NCI-H345 (cell line): ENCODE data around the gene BTBD16.

ENCODE experiments used
- DNase-seq: peaks from one replicate; lab custom pipeline; 2025; lab: John Stamatoyannopoulos, UW

BTBD16 gene

GRCh38 chr10:122248356-122249302 lies 22.5 kb upstream of the BTBD16 start:
- no peak for DNase-seq

DNA sequence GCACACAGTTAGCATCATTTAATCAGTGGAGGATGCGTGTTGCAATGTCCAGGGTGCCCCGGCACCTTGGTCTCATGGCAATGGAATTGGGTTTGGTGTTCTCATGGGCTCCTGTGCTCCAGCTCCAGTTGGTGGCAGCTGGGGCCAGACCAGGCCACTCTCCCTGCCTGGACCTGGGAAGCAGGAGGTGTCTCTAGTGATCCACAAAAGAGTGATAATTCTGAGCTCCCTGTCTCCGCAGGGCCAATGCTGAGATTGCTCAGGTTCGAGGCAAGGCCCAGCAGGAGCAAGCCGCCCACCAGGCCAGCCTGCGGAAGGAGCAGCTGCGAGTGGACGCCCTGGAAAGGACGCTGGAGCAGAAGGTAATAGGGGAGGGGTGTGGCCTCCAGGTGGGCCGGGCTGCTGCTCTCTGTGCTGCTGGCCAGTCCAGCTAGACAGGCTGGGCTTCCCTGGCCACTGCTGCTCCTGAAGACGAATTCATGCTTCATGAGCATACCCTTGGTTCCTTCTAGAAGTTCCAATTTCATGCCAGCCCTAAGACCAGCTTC lies 21.7 kb upstream of the BTBD16 start:
- no peak for DNase-seq

GRCh38 chr10:122249991-122250750 lies 20.9 kb upstream of the BTBD16 start:
- no peak for DNase-seq

- no peak for DNase-seq
These were observed 19.4 kb upstream of the BTBD16 start for GRCh38 chr10:122251459-122252255.

- DNase-seq = no peak
These were observed 18.3 kb upstream of the BTBD16 start for GRCh38 chr10:122252805-122253204.

DNA sequence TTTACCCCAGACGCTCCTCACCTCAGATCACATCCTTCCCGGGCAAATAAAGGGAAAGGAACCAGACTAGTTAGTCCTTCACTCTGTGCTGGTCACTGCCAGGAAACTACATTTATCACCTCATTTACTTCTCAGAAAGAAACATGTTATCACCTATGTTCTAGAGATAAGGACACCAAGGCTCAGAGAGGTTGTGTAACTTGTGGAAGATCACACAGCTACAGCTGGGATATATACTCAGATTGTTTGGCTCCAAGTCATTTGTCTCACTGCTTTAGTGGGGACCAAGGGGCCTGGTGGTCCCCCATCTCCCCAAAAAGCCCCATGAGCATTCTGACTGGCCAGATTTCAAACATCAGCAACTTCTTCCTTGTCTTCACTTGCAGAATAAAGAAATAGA lies 17.5 kb upstream of the BTBD16 start:
- DNase-seq = no peak

- no peak for DNase-seq
These were observed 16.3 kb upstream of the BTBD16 start for GRCh38 chr10:122254831-122255230.

DNA sequence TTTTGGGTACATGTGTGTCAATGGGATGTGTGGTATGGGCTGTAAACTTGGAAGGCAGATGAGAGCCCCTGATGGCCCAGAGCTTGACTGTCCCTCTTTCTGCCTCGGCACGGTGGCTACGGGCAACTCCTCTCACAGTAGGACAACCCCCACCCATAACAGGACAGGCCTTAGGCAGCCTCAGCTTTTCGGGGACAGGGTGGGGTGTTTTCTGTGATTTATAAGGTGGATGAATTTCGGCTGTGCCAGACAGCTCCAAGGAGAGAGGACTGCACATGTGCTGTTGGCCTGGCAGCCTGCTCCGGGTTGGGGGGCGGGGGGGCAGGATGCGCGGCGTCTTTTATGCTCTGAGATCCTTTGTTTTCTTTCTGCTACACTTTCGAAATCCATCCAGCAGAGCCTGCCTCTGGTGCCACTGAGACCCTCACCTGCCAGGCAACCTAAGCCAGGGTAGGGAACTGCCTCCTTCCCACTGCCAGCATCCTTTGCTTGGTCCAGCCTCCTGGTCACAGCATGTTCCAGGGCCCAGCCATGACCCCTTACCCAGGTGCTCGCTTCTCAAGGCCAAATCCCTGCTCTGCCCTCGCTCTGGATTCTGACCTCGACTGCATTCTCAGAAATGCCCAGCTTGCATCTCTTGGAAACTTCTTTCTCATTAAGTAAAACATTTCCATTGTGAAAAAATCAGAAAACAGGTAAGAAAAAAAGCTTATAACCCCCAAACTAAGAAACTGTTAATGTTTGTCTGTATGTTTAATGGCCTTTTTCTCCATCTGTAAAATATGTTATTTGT lies 15.4 kb upstream of the BTBD16 start:
- DNase-seq = no peak

GRCh38 chr10:122257041-122257440 lies 14.1 kb upstream of the BTBD16 start:
- no peak for DNase-seq

DNA sequence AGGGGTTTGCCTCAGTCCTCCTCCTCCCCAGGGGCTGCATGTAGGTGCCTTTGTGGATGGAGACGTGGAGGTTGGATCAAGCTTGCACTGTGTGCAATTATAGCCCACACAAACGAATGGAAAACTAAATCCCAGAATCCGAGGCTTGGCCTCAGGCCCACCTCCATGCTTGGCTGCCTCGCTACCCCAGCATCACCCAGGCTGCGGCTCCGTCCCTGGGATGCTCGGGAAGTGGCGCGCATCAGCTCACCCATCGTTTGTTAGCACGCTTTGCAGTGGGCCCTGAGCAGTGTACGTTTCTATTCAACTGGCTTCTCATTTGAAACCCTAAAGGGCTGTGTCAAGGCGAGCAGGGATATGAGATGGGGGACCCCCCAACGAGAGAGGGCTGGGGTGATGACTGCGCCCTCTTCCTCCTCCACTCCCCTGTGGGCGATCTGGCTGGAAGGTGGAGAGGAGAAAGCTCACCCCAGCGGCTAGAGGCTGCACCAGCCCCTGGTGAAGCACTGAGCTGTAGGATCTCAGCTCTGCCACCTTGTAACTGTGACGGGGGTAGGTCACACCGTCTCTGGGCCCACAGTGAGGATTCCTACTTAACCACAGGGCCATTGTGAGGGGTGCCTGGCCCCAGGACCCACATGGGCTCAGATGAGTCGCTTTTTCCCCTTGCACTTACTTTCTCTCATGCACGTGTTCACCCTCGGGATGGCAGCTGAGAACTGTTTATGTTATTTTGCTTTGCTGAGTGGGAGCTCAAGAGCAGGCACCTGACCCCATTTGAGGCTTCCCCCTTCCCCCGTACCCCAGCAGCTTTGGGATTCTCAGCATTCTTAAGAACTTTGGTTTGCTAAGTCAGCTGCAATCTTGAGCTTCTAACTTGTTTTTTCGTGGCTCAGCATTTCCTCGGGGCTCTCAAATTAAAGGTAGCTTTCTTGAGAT lies 12.7 kb upstream of the BTBD16 start:
- DNase-seq = no peak

DNA sequence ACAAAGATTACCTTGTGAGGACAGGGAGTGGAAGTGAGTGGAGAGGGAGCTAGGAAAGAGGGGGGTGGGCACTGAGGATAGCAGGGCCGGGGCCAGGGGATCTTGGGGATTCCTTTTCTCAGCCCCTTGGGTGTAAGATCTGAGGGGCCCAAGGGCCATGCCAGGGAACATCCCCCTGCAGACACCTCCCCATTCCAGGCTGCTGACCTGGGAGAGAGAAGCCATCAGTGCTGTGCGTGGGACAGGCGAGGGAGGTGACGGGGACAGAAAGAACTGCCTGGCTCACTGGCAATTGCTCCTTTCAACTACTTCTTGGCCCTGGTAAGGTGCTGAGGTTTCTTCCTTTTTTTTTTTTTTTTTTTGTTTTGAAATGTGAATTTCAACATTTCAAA lies 12.0 kb upstream of the BTBD16 start:
- no peak for DNase-seq

DNA sequence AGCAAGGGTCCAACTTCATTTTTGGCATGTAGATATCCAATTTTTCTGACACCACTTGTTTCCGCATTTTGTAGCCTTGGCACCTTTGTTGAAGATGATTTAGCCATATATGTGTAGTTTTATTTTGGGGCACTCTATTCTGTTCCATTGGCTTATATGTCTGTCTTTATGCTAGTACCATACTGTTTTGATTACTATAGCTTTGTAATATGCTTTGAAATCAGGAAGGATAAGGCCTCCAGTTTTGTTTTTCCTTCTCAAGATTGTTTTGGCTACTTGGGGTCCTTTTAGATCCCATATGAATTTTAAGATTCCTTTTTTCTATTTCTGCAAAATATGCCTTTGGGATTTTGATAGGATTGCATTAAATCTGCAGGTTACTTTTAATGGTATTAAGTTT lies 9.5 kb upstream of the BTBD16 start:
- no peak for DNase-seq

- no peak for DNase-seq
These were observed 7.1 kb upstream of the BTBD16 start for GRCh38 chr10:122263971-122264370.

- no peak for DNase-seq
These were observed 6.7 kb upstream of the BTBD16 start for GRCh38 chr10:122264436-122264835.

DNA sequence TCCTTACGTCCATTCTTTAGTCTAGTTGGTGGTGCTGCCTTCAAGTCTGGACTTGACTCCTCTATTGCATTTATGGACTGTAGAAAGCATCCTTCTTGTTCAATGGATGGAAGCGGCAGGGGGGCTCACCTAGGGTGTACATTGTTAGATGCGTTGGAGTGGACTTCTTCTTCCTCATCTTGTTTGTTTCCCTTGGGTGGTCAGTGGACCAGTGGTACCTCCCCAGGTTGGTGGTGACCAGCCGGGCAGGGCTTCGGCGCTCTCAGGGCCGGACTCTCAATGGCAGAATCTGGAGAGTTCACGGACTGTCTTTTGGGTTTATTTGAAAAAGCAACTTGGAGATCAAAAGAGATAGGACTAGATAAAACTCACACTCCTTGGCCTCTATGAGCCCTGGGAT lies 6.2 kb upstream of the BTBD16 start:
- DNase-seq = no peak

DNA sequence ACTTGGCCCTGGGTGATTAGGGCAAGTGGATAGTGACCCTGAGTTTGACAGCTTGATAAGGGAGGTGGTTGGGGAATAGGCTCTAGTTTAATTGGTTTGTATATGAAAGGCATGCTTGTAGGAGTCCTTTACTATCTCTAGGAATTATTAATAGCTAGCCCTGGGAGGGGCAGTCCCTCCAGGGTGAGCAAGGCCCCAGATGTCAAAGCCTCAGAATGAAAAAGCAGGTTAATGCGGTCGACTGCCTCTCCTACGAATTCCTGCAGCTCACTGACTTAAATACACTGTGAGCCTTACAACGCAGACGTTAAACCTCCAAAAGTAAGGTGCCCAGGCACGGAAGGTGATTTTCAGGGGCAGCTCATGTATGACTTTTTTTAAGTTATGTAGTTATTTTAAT lies 5.2 kb upstream of the BTBD16 start:
- no peak for DNase-seq

DNA sequence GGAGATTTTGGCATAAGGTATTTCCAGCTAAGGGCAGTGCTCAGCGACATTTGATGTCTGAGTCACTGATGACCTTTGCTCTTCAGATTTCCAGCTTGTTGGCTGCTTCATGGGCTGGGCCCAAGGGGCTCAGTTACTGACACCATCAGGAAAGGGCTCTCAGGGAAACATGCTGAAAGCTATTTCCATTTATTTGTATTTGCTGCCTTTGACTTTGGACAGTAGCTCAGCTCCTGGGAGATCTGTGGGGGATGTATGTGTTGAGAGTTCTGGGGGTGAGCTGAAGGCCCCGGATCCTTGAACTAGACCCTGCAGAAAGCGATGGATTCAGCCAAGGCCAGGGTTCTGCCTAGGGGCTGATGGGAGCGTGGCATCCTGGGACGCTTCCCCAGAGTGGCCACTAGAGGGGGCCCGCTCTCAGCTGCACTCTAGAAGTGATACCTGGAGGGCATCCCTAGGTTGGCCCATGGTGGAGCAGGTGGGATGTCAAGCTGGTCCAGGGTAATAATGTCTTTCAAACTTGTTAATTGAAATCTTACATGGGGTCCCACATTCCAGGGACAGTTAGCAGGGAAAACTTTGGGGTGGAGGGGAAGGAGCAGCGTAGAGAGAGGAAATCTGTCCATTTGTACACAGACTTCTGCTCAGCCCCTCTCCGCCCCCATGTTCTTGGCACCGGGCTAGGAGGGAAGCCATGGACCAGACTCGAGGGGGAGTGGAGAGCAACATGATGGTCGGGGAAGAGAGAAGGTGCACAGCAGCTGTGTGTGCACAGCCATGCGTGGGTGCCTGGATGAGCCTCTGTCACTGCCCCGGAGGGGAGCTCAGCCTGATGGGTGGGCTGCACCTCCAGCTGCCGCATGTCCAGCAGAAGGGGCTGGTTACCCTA lies 3.0 kb upstream of the BTBD16 start:
- peak; percentile 23 for DNase-seq

DNA sequence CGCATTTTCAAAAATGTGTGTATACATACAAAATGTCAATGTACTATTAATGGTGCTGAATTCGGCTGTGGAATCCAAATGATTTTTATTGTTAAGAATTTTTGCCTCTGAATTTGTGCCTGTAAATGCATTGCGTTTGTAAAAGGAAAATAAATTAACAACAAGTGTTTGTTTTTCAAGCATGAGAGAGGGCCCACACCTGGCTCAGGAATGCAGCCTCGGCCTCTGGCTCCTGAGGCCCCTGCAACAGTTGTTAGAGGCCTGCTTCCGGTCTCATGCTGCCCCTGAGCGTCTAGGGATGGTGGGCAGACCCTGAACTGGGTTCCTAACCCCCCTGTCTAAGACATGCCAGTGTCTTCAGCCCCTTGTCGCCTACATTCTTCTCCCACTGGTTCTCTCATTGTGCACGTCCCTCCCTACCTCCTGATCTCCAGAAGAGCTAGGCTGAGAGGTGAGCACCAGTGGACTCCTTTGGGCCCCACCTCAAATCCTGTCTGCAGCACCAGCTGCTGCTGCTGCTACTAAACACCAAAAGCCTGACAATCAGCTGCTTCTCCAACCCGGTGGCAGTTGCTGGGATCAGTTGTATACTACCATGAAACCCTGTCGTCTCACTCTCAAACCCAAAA lies 1.9 kb upstream of the BTBD16 start:
- no peak for DNase-seq
